Stomach (tissue), 4 donors: Measurements from ENCODE around the gene CCDC192.

Source experiments
- CTCF ChIP-seq, 7 experiments: fragments of 450-650 bp in 4 of 7; fragments of 200-600 bp in 3 of 7; sonication (generic) in 3 of 7; IDR thresholded peaks; one replicate each; pipeline ENCODE4 v1.5.1; 2016 to 2019; ENCODE audit warnings: antibody characterized with exemption in 7 of 7, control low read depth in 2 of 7, mild to moderate bottlenecking in 1 of 7
- POLR2A ChIP-seq, 4 donors: fragments of 450-650 bp; IDR thresholded peaks; one replicate each; pipeline ENCODE4 v1.6.1; 2016; ENCODE audit warnings: antibody characterized with exemption in 4 of 4, control low read depth in 2 of 4, mild to moderate bottlenecking in 1 of 4, moderate library complexity in 1 of 4
- POLR2AphosphoS5 ChIP-seq, 3 donors: sonication (generic); formaldehyde crosslinking; IDR thresholded peaks; one replicate each; pipeline ENCODE4 v1.6.1; 2016; ENCODE audit warnings: antibody characterized with exemption in 3 of 3

- TF ChIP-seq POLR2AphosphoS5 (IDR thresholded peaks at IDR 0.05) = no peak
- no peak for TF ChIP-seq POLR2A (IDR thresholded peaks at IDR 0.05)
- no peak for TF ChIP-seq CTCF (IDR thresholded peaks at IDR 0.05)
These were observed 151.3 kb downstream of the CCDC192 start for GRCh38 chr5:127854520-127854919.
